GM23338 (cell line): ENCODE measurements around the gene ADPRHL1.

Experiments used
- CREB1 ChIP-seq: fragments of 250-450 bp; sonication (Bioruptor Pico); IDR thresholded peaks from 2 replicates; pipeline ENCODE4 v1.5.0; 2020; ENCODE audit warnings: low read depth, mild to moderate bottlenecking, moderate library complexity
- EZH2 ChIP-seq: fragments of 200-600 bp; sonication (generic); IDR thresholded peaks from one replicate; pipeline ENCODE4 v1.8.0; 2017; ENCODE audit warnings: antibody characterized with exemption, mild to moderate bottlenecking, low read depth; ENCODE audit not compliant: unreplicated experiment
- EZH2phosphoT487 ChIP-seq: fragments of 200-600 bp; sonication (generic); IDR thresholded peaks from one replicate; pipeline ENCODE4 v1.8.1; 2018; ENCODE audit warnings: antibody characterized with exemption; ENCODE audit not compliant: unreplicated experiment
- JUNB ChIP-seq: IDR thresholded peaks from one replicate; pipeline ENCODE4 v1.6.1; 2016; ENCODE audit warnings: antibody characterized with exemption; ENCODE audit not compliant: unreplicated experiment
- POLR2AphosphoS5 ChIP-seq: IDR thresholded peaks from 2 replicates; pipeline ENCODE4 v1.6.1; 2016; ENCODE audit warnings: antibody characterized with exemption, low read depth
- STAT1 ChIP-seq: IDR thresholded peaks from one replicate; pipeline ENCODE4 v1.6.1; 2016; ENCODE audit warnings: antibody characterized with exemption; ENCODE audit not compliant: unreplicated experiment
- ZNF114 ChIP-seq: fragments of 250-450 bp; sonication (Bioruptor Pico); IDR thresholded peaks from 2 replicates; pipeline ENCODE4 v1.5.0; 2020; ENCODE audit warnings: mild to moderate bottlenecking, moderate library complexity
- ZNF331 ChIP-seq: fragments of 250-450 bp; sonication (Bioruptor Pico); IDR thresholded peaks from 2 replicates; pipeline ENCODE4 v1.5.0; 2020; ENCODE audit warnings: low read depth, mild to moderate bottlenecking, moderate library complexity
- TF ChIP-seq, protein P1 (sequence below), 2 experiments: fragments of 200-600 bp in 1 of 2; sonication (generic) in 1 of 2; conservative IDR thresholded peaks; 2 replicates each; pipeline versions ENCODE4 v1.5.1 to v1.6.1; 2016 to 2017; ENCODE audit warnings: antibody characterized with exemption in 2 of 2, low read depth in 2 of 2, mild to moderate bottlenecking in 2 of 2, moderate library complexity in 1 of 2
- TF ChIP-seq, protein P2 (sequence below): IDR thresholded peaks from one replicate; pipeline ENCODE4 v1.6.1; 2018; ENCODE audit warnings: antibody characterized with exemption; ENCODE audit not compliant: unreplicated experiment
- TF ChIP-seq, protein P3 (sequence below): IDR thresholded peaks from 2 replicates; pipeline ENCODE4 v1.6.1; 2016; ENCODE audit warnings: antibody characterized with exemption

- TF ChIP-seq, protein P1, sequence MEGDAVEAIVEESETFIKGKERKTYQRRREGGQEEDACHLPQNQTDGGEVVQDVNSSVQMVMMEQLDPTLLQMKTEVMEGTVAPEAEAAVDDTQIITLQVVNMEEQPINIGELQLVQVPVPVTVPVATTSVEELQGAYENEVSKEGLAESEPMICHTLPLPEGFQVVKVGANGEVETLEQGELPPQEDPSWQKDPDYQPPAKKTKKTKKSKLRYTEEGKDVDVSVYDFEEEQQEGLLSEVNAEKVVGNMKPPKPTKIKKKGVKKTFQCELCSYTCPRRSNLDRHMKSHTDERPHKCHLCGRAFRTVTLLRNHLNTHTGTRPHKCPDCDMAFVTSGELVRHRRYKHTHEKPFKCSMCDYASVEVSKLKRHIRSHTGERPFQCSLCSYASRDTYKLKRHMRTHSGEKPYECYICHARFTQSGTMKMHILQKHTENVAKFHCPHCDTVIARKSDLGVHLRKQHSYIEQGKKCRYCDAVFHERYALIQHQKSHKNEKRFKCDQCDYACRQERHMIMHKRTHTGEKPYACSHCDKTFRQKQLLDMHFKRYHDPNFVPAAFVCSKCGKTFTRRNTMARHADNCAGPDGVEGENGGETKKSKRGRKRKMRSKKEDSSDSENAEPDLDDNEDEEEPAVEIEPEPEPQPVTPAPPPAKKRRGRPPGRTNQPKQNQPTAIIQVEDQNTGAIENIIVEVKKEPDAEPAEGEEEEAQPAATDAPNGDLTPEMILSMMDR (conservative IDR thresholded peaks at IDR 0.05; ENCODE audit: low read depth in 2 of 2) = no peak
- TF ChIP-seq EZH2 = no peak
- no peak for TF ChIP-seq POLR2AphosphoS5
- TF ChIP-seq, protein P2, sequence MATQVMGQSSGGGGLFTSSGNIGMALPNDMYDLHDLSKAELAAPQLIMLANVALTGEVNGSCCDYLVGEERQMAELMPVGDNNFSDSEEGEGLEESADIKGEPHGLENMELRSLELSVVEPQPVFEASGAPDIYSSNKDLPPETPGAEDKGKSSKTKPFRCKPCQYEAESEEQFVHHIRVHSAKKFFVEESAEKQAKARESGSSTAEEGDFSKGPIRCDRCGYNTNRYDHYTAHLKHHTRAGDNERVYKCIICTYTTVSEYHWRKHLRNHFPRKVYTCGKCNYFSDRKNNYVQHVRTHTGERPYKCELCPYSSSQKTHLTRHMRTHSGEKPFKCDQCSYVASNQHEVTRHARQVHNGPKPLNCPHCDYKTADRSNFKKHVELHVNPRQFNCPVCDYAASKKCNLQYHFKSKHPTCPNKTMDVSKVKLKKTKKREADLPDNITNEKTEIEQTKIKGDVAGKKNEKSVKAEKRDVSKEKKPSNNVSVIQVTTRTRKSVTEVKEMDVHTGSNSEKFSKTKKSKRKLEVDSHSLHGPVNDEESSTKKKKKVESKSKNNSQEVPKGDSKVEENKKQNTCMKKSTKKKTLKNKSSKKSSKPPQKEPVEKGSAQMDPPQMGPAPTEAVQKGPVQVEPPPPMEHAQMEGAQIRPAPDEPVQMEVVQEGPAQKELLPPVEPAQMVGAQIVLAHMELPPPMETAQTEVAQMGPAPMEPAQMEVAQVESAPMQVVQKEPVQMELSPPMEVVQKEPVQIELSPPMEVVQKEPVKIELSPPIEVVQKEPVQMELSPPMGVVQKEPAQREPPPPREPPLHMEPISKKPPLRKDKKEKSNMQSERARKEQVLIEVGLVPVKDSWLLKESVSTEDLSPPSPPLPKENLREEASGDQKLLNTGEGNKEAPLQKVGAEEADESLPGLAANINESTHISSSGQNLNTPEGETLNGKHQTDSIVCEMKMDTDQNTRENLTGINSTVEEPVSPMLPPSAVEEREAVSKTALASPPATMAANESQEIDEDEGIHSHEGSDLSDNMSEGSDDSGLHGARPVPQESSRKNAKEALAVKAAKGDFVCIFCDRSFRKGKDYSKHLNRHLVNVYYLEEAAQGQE = no peak
- TF ChIP-seq ZNF114 (CRISPR knock-in tag) = no peak
- TF ChIP-seq, protein P3, sequence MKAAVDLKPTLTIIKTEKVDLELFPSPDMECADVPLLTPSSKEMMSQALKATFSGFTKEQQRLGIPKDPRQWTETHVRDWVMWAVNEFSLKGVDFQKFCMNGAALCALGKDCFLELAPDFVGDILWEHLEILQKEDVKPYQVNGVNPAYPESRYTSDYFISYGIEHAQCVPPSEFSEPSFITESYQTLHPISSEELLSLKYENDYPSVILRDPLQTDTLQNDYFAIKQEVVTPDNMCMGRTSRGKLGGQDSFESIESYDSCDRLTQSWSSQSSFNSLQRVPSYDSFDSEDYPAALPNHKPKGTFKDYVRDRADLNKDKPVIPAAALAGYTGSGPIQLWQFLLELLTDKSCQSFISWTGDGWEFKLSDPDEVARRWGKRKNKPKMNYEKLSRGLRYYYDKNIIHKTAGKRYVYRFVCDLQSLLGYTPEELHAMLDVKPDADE = no peak
- no peak for TF ChIP-seq STAT1
- TF ChIP-seq EZH2phosphoT487 = no peak
- TF ChIP-seq ZNF331 (CRISPR knock-in tag) = no peak
- TF ChIP-seq CREB1 (CRISPR knock-in tag) = no peak
- no peak for TF ChIP-seq JUNB
Observed at GRCh38 chr13:113417008-113417751, 36.1 kb downstream of the ADPRHL1 start.
